ENCODE measurements around the gene MAPK1. TPM values are rescaled to one million over a fixed set of nuclear protein-coding genes. Genes with fewer than 3 reads are reported as not detected.
"Not testable (repeated sequence)": the region's sequence is repeated elsewhere in the genome, so short reads cannot be mapped to it uniquely, and the experiment has no call there.

The MAPK1 gene
- total RNA-seq, 4 donors from 2014 or later: 44.9 to 87.2 (median 63.5) TPM

DNA sequence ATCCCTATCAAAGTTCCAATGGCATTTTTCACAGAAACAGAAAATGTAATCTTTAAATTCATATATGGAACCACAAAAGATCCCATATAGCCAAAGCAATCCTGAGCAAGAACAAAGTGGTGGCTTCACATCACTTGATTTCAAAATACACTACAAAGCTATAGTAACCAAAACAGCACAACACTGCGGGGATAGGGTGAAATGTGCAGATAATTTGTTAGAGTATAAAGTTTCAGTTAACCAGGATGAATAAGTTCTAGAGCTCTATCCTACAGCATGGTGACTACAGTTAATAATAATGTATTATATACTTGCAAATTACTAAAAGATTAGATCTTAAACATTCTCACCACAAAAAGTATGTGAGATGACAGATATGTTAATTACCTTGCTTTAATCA is 55.5 kb downstream of the MAPK1 start:
- Histone ChIP-seq H3K4me3 (no peak overlapping the region), H3K36me3 (peaks cover 0 to 7% (median 2%) of the 10 kb centered on the region in 4 donors), H3K27ac (replicated peaks in 1 of 4) (no peak overlapping the region), H3K27me3 (no peaks in the 10 kb centered on the region), H3K9me3 (no peaks in the 10 kb centered on the region), H3K4me1 (peaks cover 11 to 55% (median 46%) of the 10 kb centered on the region in 4 donors)
- 100% methylated on average over 1 of the region's 1 CpG for WGBS
- TF ChIP-seq, protein P1, sequence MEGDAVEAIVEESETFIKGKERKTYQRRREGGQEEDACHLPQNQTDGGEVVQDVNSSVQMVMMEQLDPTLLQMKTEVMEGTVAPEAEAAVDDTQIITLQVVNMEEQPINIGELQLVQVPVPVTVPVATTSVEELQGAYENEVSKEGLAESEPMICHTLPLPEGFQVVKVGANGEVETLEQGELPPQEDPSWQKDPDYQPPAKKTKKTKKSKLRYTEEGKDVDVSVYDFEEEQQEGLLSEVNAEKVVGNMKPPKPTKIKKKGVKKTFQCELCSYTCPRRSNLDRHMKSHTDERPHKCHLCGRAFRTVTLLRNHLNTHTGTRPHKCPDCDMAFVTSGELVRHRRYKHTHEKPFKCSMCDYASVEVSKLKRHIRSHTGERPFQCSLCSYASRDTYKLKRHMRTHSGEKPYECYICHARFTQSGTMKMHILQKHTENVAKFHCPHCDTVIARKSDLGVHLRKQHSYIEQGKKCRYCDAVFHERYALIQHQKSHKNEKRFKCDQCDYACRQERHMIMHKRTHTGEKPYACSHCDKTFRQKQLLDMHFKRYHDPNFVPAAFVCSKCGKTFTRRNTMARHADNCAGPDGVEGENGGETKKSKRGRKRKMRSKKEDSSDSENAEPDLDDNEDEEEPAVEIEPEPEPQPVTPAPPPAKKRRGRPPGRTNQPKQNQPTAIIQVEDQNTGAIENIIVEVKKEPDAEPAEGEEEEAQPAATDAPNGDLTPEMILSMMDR (IDR thresholded peaks at IDR 0.05): no peak
- no peak for TF ChIP-seq EP300 (IDR thresholded peaks at IDR 0.05)
- no peak for TF ChIP-seq POLR2AphosphoS5 (IDR thresholded peaks at IDR 0.05)
- no peak for DNase-seq (ENCODE audit: extremely low spot score)
- intact Hi-C loops (cut with DNase I): no loop called here

DNA sequence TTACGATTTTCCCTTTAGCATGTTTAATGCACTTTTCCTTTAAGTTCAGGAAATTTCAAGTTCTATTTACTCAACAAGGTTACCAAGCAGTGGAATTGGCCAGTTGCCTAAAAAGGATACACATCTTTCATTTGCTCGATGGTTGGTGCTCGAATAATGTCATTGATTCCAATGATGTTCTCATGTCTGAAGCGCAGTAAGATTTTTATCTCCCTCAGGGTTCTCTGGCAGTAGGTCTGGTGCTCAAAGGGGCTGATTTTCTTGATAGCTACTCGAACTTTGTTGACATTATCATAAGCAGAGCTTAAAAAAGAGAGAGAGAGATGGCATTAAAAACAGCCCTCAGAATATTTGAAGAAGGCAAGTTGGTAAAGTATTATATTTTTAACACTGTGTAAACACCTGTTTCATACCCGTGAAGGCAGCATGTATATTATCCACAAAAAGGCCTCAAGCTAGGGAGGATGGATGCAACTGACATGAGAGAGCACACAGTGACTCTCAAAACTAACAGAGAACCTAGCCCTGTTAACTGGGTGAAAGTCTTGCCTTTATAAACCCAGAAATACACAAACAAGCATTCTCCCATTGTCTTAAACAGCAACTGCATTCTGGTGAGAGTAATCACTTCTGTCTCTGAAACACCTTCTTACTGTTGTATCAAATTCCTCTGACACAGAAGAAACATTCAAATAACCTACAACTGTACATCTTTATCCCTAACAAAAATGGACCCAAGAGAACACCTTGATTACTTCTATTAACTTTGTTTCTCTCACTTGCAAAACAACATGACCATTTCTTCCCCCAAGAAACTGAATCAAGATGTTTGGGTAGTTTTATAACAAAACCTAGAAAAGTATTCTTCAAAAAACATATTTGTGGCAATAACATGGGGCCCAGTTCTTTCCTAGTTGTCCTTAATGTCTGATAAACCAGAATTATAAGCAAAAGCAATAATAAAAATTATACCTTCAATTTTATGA is 59.6 kb downstream of the MAPK1 start:
- Histone ChIP-seq H3K9me3 (no peaks in the 10 kb centered on the region), H3K27ac (replicated peaks in 1 of 4) (no peak overlapping the region), H3K4me1 (peaks cover 8 to 34% (median 27%) of the 10 kb centered on the region in 4 donors), H3K4me3 (no peak overlapping the region), H3K36me3 (peaks cover 12 to 48% (median 38%) of the 10 kb centered on the region in 4 donors), H3K27me3 (no peaks in the 10 kb centered on the region)
- no peak for DNase-seq (ENCODE audit: extremely low spot score)
- intact Hi-C loops (cut with DNase I): loop anchor here (5.0 kb wide), 1 partner anchor 59 kb away; the partner anchor contains the start of gene MAPK1
- 35% methylated on average over 6 of the region's 6 CpGs for WGBS
- TF ChIP-seq POLR2AphosphoS5 (IDR thresholded peaks at IDR 0.05): no peak
- TF ChIP-seq EP300 (IDR thresholded peaks at IDR 0.05): no peak
- TF ChIP-seq, protein P1 (IDR thresholded peaks at IDR 0.05): no peak
- no peak for TF ChIP-seq POLR2A (IDR thresholded peaks at IDR 0.05; ENCODE audit: low read depth)

DNA sequence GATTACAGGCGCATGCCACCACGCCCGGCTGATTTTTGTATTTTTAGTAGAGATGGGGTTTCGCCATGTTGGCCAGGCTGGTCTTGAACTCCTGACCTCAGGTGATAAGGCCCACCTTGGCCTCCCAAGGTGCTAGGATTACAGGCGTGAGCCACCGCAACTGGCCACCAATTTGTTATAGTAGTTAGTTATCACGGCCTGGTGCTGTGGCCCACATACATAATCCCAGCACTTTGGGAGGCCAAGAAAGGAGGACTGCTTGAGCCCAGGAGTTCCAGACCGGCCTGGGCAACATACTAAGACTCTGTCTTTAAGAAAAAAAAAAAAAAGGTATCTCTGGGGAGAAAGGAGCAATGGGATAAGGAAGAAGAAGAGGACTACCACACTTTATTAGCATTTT is 62.1 kb downstream of the MAPK1 start:
- not testable (repeated sequence) for H3K27me3 ChIP-seq; H3K27ac ChIP-seq (replicated peaks in 1 of 4); DNase-seq (ENCODE audit: extremely low spot score); H3K9me3 ChIP-seq; H3K4me3 ChIP-seq
- Histone ChIP-seq H3K36me3 (peaks cover 19 to 72% (median 61%) of the 10 kb centered on the region in 4 donors), H3K4me1 (peaks cover 8 to 34% (median 27%) of the 10 kb centered on the region in 4 donors)
- WGBS: 92% methylated on average over 8 of the region's 8 CpGs
- intact Hi-C loops (cut with DNase I): loop anchor here (5.0 kb wide), 1 partner anchor 62 kb away; the partner anchor contains the start of gene MAPK1

DNA sequence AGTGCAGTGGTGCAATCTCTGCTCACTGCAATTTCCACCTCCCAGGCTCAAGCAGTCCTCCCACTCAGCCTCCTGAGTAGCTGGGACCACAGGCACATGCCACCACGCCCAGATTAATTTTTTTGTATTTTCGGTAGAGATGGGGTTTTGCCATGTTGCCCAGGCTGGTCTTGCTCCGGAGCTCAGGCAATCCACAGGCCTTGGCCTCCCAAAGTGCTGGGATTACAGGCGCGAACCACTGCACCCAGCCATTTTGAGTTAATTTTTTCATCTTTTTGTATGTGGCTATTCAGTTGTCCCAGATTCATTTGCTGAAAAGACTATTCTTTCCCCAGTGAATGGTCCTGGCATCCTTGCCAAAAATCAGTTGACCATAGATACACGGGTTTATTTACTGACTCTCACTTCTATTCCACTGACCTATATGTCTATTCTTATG is 63.6 kb downstream of the MAPK1 start:
- Histone ChIP-seq H3K4me1 (peaks cover 8 to 23% (median 21%) of the 10 kb centered on the region in 4 donors), H3K27me3 (no peaks in the 10 kb centered on the region), H3K27ac (replicated peaks in 1 of 4) (no peak overlapping the region), H3K4me3 (no peak overlapping the region), H3K9me3 (no peaks in the 10 kb centered on the region), H3K36me3 (peaks cover 19 to 79% (median 66%) of the 10 kb centered on the region in 4 donors)
- 84% methylated on average over 6 of the region's 6 CpGs for WGBS
- intact Hi-C loops (cut with DNase I): no loop called here
- DNase-seq (ENCODE audit: extremely low spot score): no peak
- TF ChIP-seq EP300 (IDR thresholded peaks at IDR 0.05) (no peak), POLR2AphosphoS5 (IDR thresholded peaks at IDR 0.05) (no peak)

DNA sequence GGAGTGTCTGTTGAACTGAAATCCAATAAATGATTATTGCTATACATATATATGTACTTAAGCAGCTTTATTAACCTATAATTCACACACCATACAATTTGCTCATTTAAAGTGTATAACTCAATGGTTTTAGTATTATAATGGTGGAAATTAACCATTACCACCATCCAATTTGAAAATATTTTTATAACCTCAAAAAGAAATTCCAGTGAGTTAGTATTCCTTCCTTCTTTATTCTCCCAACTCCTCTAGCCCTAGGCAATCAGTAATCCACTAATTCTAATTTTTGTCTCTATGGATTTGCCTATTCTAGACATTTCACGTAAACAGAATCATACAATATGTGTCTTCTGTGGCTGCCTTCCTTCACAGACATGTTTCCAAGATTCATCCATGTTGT is 64.8 kb downstream of the MAPK1 start:
- H3K4me3 ChIP-seq: no peak overlapping the region
- 97% methylated on average over 1 of the region's 1 CpG for WGBS
- intact Hi-C loops (cut with DNase I): no loop called here
- H3K9me3 ChIP-seq: no peaks in the 10 kb centered on the region
- H3K36me3 ChIP-seq: peaks cover 27 to 90% (median 76%) of the 10 kb centered on the region in 4 donors
- no peak overlapping the region for H3K27ac ChIP-seq (replicated peaks in 1 of 4)
- TF ChIP-seq POLR2AphosphoS5 (IDR thresholded peaks at IDR 0.05) (no peak), POLR2A (IDR thresholded peaks at IDR 0.05; ENCODE audit: low read depth) (no peak), EP300 (IDR thresholded peaks at IDR 0.05) (no peak)
- TF ChIP-seq, protein P1 (IDR thresholded peaks at IDR 0.05): no peak
- H3K4me1 ChIP-seq: peaks cover 9 to 17% (median 14%) of the 10 kb centered on the region in 4 donors
- no peaks in the 10 kb centered on the region for H3K27me3 ChIP-seq
- DNase-seq (ENCODE audit: extremely low spot score): no peak

All from esophagus muscularis mucosa (tissue), 4 donors.